ENCODE measurements around the gene SUSD4.

GRCh38 chr1:223319398-223319797, 44.6 kb downstream of the SUSD4 start:
- TF ChIP-seq RAD21 (IDR thresholded peaks at IDR 0.05; ENCODE audit: low read length) (no peak), RCOR1 (IDR thresholded peaks at IDR 0.05; ENCODE audit: insufficient replicate concordance, low read length) (no peak), CTCF (conservative IDR thresholded peaks at IDR 0.05; ENCODE audit: low read depth, low read length) (no peak), BHLHE40 (IDR thresholded peaks at IDR 0.05; ENCODE audit: low read depth, low read length) (no peak), CEBPB (IDR thresholded peaks at IDR 0.05; ENCODE audit: low read depth, low read length) (no peak)
